NCI-H2107 (cell line): ENCODE measurements around the gene ZNF630.
"Not testable (repeated sequence)": the region's sequence is repeated elsewhere in the genome, so short reads cannot be mapped to it uniquely, and the experiment has no call there.

Experiments
- DNase-seq: peaks from one replicate; lab custom pipeline; 2025; lab: John Stamatoyannopoulos, UW

ZNF630 gene

GRCh38 chrX:48028091-48028490, 43.3 kb downstream of the ZNF630 start:
- DNase-seq = no peak

GRCh38 chrX:48027545-48027944, 43.9 kb downstream of the ZNF630 start:
- not testable (repeated sequence) for DNase-seq

- DNase-seq = peak; percentile 57
Observed at GRCh38 chrX:48025561-48025960, 45.9 kb downstream of the ZNF630 start.

DNA sequence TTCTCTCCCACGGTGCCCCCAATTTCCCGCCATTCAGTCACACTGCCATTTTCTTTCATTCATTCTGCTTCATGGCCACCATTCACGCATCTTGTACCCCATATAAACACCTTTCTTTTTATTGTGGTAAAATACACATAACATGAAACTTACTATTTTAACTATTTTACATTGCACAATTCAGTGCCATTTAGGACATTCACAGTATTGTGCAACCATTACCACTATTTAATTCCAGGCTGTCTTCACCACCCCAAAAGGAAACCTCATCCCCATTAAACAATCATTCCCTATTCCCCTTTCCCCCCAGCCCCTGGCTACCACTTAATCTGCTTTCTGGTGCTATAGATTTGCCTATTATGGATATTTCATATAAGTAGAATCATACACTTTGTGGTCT, 48.7 kb downstream of the ZNF630 start:
- DNase-seq = no peak

DNA sequence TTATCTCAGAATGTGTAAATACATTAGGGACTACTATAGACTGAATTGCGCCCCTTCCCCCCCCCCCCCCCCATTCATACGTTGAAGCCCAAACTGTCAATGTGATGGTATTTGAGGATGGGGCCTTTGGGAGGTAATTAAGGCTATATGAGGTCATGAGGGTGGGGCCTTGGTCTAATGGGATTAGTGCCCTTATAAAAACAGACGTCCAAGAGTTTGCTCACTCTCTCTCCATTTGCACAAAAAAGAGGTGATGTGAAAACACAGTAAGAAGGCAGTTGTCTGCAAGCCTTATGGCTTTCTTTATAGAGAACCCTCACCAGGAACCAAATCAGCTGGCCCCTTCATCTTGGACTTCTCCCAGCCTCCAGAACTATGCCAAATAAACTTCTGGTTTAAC, 49.3 kb downstream of the ZNF630 start:
- no peak for DNase-seq

GRCh38 chrX:48021026-48021900, 50.2 kb downstream of the ZNF630 start:
- peak; percentile 51 for DNase-seq

GRCh38 chrX:48020472-48020871, 51.0 kb downstream of the ZNF630 start:
- not testable (repeated sequence) for DNase-seq

DNA sequence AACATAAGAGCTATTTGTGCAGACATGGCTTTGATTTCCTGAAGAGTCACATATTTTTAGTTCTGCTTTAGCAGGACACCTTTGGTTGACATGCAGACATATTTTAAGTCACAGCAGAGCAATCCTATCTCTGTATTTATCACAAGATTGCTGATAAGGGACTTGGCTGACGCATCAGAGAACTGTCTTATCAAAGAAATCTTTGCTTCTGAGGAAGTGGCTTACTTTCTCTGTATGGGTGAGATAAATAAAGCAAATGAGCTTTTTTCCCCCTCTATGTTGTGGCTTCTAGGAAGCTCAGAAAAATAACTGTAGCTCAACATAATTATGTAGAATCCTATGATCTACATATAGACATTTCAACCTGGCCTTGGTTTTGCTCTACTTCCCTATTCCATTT, 51.5 kb downstream of the ZNF630 start:
- DNase-seq = not testable (repeated sequence)

DNA sequence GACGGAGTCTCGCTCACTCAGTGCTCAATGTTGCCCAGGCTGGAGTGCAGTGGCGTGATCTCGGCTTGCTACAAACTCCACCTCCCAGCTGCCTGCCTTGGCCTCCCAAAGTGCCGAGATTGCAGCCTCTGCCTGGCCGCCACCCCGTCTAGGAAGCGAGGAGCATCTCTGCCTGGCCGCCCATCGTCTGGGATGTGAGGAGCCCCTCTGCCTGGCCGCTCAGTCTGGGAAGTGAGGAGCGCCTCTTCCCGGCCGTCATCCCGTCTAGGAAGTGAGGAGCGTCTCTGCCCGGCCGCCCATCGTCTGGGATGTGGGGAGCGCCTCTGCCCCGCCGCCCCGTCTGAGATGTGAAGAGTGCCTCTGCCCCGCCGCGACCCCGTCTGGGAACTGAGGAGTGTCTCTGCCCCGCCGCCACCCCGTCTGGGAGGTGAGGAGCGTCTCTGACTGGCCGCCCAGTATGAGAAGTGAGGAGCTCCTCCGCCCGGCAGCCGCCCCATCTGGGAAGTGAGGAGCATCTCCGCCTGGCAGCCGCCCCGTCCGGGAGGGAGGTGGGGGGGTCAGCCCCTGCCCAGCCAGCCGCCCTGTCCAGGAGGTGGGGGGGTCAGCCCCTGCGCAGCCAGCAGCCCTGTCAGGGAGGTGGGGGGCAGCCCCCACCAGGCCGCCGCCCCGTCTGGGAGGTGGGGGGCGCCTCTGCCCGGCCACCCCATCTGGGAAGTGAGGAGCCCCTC, 54.7 kb downstream of the ZNF630 start:
- not testable (repeated sequence) for DNase-seq

GRCh38 chrX:48009445-48009960, 61.9 kb downstream of the ZNF630 start:
- not testable (repeated sequence) for DNase-seq
